NB4 (cell line): ENCODE measurements around the gene MSRB3.
"Not testable (repeated sequence)": the region's sequence is repeated elsewhere in the genome, so short reads cannot be mapped to it uniquely, and the experiment has no call there.

Source experiments
- DNase-seq: peaks from one replicate; pipeline ENCODE4 v3.0.0; 2010; ENCODE audit warnings: low read depth
- H3K4me3 ChIP-seq: one replicate; pipeline ENCODE4 v1.5.1; 2011; ENCODE audit warnings: mild to moderate bottlenecking, low read depth, low read length, moderate library complexity
- MYC ChIP-seq: IDR thresholded peaks from 2 replicates; pipeline ENCODE4 v1.6.1; 2011; ENCODE audit warnings: low read depth, low read length
- POLR2A ChIP-seq: IDR thresholded peaks from 2 replicates; pipeline ENCODE4 v1.6.1; 2011; ENCODE audit warnings: mild to moderate bottlenecking; ENCODE audit not compliant: insufficient read length; ENCODE audit errors: extremely low read depth
- TF ChIP-seq, protein P1 (sequence below): IDR thresholded peaks from one replicate; pipeline ENCODE4 v1.5.1; 2012; ENCODE audit warnings: low read depth, low read length
- TF ChIP-seq, protein P2 (sequence below): IDR thresholded peaks from 2 replicates; pipeline ENCODE4 v1.6.1; 2011; ENCODE audit warnings: low read depth, low read length

Gene MSRB3

DNA sequence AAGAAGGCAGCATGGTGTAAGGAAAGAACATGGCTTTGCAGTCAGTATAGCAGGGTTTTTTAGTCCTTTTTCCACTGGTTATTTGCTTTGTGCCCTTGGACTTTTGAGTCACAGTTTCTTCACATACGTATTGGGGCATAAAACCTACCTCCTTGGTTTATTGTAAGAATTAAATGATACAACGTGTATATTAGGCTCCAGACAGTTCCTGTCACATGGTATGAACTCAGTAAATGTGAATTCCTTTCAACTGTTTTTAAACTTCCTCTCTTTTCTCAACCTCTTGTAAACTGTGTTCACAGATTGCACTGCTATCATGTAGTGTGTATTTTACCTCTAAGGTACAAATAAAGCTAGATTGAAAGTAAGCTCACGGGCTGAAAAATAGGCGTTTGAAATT is 29.5 kb downstream of the MSRB3 start:
- DNase-seq = peak; percentile 21
- TF ChIP-seq MYC (0 out of 2 replicates have a peak, but pooled peaks have one; percentile 10), POLR2A (no peak)
- TF ChIP-seq, protein P1, sequence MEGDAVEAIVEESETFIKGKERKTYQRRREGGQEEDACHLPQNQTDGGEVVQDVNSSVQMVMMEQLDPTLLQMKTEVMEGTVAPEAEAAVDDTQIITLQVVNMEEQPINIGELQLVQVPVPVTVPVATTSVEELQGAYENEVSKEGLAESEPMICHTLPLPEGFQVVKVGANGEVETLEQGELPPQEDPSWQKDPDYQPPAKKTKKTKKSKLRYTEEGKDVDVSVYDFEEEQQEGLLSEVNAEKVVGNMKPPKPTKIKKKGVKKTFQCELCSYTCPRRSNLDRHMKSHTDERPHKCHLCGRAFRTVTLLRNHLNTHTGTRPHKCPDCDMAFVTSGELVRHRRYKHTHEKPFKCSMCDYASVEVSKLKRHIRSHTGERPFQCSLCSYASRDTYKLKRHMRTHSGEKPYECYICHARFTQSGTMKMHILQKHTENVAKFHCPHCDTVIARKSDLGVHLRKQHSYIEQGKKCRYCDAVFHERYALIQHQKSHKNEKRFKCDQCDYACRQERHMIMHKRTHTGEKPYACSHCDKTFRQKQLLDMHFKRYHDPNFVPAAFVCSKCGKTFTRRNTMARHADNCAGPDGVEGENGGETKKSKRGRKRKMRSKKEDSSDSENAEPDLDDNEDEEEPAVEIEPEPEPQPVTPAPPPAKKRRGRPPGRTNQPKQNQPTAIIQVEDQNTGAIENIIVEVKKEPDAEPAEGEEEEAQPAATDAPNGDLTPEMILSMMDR = no peak
- TF ChIP-seq, protein P2, sequence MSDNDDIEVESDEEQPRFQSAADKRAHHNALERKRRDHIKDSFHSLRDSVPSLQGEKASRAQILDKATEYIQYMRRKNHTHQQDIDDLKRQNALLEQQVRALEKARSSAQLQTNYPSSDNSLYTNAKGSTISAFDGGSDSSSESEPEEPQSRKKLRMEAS = 0 out of 2 replicates have a peak, but pooled peaks have one; percentile 32
- H3K4me3 ChIP-seq = no peak overlapping the region

DNA sequence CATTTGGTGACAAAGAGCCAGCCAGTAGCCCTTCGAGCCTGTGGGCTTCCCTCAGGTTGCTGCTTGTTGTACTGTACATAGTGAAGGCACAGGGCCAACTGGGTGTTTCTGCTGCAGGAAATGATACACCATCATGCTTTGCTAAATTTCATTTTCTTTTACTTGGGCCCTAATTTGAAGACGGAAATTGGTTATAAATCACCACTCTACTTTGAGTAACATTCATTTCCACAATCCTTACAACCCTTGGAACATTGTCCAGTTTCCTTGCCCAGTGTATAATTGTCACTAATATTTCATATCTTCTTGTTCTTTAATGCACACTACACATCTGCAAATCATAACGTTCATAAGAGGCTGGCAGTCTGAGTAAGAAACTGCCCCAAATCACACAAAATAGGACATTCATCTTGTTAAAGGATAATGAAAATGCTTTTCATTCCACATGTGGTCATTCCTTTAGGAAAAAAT is 30.2 kb downstream of the MSRB3 start:
- DNase-seq = no peak
- H3K4me3 ChIP-seq = no peak overlapping the region
- no peak for TF ChIP-seq MYC
- no peak for TF ChIP-seq POLR2A
- TF ChIP-seq, protein P1 = no peak
- TF ChIP-seq, protein P2 = no peak

DNA sequence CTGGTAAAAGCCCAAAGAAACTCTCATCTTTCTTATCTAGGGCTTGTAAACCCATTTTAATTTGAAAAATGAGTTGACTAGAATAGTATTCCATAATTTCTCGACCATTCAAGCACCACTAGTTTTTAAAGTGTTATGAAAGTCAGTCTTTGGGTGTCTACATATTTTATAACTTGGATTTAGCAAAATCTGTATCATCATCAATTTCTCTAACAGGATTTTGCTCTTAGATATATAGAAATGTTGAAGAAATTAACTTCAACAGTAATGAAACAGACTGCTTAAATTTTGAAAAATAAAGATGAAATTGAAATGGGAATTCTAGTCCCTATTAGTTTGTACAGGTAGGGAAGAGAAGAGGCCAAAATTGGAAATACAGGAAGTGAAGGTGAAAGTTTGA is 32.8 kb downstream of the MSRB3 start:
- no peak overlapping the region for H3K4me3 ChIP-seq
- no peak for DNase-seq
- TF ChIP-seq, protein P2 = no peak
- TF ChIP-seq, protein P1 = no peak
- no peak for TF ChIP-seq MYC
- TF ChIP-seq POLR2A = no peak

DNA sequence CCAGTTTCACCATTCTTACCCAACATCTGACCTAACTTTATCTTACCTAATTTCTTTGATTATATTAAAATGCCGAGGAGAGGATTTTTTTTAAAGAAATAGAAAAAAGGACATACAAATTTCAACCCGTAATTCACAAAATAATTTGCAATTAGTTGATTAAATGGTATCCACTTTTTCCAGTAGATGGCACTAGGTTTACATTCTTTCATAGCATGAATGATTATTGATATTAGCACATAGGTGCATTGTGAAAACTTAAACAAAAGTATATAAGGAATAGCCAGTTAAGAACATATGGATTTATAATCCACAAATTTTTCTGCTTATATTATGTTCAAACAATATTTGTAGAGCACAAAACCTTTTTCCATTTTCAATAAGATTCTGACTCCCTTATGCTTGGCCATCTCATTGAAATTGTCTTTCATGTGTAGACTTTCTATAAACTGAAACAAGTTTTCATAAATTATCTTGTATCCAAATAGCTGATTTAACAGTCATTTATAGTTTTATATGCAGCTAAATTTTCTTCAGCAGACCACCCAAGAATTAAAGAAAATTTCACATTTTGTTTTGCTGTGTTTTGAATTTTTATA is 35.3 kb downstream of the MSRB3 start:
- no peak overlapping the region for H3K4me3 ChIP-seq
- DNase-seq = peak; percentile 37
- TF ChIP-seq, protein P1 = no peak
- TF ChIP-seq MYC = no peak
- TF ChIP-seq, protein P2 = no peak
- TF ChIP-seq POLR2A = no peak

DNA sequence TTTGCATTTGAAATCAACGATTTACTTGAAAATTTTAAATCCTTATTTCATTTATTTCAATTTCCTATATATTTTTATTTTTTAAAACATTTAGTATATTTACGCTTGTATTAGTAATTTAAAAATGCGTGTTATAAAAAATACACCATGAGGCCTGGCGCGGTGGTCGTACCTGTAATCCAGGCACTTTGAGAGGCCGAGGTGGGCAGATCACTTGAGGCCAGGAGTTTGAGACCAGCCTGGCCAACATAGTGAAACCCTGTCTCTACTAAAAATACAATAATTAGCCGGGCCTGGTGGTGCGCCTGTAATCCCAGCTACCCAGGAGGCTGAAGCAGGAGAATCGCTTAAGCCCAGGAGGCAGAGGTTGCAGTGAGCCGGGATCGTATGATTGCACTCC is 36.8 kb downstream of the MSRB3 start:
- DNase-seq, H3K4me3 ChIP-seq: not testable (repeated sequence)

DNA sequence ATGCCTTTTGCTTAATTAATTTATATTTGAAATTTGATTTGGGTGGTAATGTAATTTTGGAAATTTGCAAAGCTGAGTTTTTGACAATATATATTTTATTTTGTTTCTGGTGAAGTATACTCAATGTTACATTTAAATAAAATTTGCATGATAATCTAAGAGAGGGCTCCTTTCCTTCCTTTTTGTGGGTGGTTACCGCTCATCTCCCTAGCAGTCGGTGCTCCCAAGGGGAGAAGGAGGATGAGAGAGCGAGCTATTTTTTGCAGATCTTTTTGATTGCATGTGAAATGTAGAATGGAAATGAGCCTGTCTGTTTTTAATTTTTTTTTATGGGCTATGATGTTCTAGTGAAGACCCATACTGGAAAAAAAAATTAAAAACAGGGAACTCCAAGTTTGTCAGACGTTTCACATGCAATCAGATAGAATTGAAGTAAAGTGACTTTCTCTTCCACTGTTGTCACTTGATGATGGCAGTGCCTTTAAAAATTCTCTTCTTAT is 39.8 kb downstream of the MSRB3 start:
- no peak for DNase-seq
- no peak overlapping the region for H3K4me3 ChIP-seq
- no peak for TF ChIP-seq MYC
- TF ChIP-seq POLR2A = no peak
- TF ChIP-seq, protein P2 = no peak
- TF ChIP-seq, protein P1 = no peak
